ENCODE data around the gene FREY1.

Gene FREY1

DNA sequence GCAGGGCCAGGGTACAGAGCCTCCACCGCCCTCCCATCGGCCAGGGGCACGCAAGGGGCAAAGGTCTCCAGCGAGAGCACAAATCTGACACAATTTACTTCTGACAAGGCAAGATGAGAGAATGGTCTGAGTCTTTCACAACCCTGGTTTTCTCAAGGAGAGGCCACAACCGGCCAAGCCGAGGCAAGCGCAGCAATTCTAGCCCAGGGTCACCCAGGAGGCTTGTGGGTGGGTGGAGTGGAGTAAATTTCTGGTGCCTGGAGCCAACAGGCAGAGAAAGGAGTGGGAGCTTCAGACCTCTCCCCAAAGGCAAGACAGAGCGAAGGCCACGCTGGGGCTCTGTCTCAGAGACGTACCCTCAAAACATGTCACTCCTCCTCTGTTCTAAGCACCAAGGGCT is 24.7 kb upstream of the FREY1 start:
- Histone ChIP-seq H3K27me3 (peaks cover 0 to 10% of the 10 kb centered on the region in 2 donors), H3K36me3 (peaks cover 48 to 71% (median 53%) of the 10 kb centered on the region in 3 donors), H3K27ac (no peak overlapping the region), H3K4me1 (peaks cover 0 to 7% (median 0%) of the 10 kb centered on the region in 4 donors), H3K9me3 (no peaks in the 10 kb centered on the region), H3K4me3 (no peak overlapping the region)
- DNase-seq, result peak in 1 of 2 donors; percentile 49
- TF ChIP-seq, protein P1, sequence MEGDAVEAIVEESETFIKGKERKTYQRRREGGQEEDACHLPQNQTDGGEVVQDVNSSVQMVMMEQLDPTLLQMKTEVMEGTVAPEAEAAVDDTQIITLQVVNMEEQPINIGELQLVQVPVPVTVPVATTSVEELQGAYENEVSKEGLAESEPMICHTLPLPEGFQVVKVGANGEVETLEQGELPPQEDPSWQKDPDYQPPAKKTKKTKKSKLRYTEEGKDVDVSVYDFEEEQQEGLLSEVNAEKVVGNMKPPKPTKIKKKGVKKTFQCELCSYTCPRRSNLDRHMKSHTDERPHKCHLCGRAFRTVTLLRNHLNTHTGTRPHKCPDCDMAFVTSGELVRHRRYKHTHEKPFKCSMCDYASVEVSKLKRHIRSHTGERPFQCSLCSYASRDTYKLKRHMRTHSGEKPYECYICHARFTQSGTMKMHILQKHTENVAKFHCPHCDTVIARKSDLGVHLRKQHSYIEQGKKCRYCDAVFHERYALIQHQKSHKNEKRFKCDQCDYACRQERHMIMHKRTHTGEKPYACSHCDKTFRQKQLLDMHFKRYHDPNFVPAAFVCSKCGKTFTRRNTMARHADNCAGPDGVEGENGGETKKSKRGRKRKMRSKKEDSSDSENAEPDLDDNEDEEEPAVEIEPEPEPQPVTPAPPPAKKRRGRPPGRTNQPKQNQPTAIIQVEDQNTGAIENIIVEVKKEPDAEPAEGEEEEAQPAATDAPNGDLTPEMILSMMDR (IDR thresholded peaks at IDR 0.05), result no peak
- intact Hi-C loops (cut with DNase I; ENCODE audit: low total_unique reads), result no loop called here

GRCh38 chr11:45930951-45931570 is 24.0 kb upstream of the FREY1 start:
- Histone ChIP-seq H3K4me3 (no peak overlapping the region), H3K4me1 (peaks cover 0 to 7% (median 0%) of the 10 kb centered on the region in 4 donors), H3K9me3 (no peaks in the 10 kb centered on the region), H3K27ac (no peak overlapping the region), H3K36me3 (peaks cover 41 to 65% (median 47%) of the 10 kb centered on the region in 3 donors), H3K27me3 (peaks cover 0 to 15% of the 10 kb centered on the region in 2 donors)
- no peak for DNase-seq
- intact Hi-C loops (cut with DNase I; ENCODE audit: low total_unique reads), result no loop called here
- TF ChIP-seq, protein P1 (IDR thresholded peaks at IDR 0.05), result no peak

DNA sequence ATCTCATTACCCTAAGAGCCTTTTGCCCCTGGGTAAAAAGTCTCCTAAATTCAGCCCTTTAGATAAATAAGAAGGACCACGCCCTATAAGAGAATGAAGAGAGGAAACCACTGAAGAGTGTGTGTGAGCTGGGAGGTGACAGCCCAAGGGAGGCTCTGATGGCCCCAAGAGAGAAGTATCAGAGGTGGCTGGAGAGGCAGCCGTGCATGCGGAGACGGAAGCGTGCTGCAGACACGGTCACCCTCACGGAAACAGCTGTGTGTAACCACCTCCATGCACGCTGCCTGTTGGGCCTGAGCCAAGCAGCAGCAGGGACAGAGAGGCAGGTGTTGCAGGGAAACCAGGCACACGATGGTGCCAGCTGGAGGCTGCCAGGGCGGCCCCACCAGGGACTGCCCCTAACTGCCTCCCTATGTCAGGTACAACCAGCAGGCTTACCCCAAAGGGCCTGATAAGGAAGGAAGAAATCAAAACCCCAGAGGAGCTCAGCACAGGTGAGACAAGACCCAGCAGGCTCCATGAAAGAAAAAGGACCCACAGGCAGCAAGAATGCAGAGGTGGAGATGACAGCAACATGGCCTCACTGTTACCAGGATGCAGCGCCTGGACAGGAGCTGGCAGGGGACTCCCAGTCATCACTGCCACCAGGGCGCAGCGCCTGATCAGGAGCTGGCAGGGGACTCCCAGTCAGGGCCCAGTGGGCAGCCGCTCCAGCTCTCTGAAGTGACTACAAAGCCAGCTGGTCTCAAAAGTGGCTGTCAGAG is 23.1 kb upstream of the FREY1 start:
- peak in 1 of 2 donors; percentile 67 for DNase-seq
- intact Hi-C loops (cut with DNase I; ENCODE audit: low total_unique reads), result no loop called here
- peaks cover 33 to 56% (median 38%) of the 10 kb centered on the region in 3 donors for H3K36me3 ChIP-seq
- no peak overlapping the region for H3K4me3 ChIP-seq
- no peak overlapping the region for H3K27ac ChIP-seq
- H3K27me3 ChIP-seq, result peaks cover 0 to 20% of the 10 kb centered on the region in 2 donors
- H3K4me1 ChIP-seq, result peaks cover 0 to 7% (median 0%) of the 10 kb centered on the region in 4 donors
- H3K9me3 ChIP-seq, result no peaks in the 10 kb centered on the region
- TF ChIP-seq, protein P1 (IDR thresholded peaks at IDR 0.05), result no peak

DNA sequence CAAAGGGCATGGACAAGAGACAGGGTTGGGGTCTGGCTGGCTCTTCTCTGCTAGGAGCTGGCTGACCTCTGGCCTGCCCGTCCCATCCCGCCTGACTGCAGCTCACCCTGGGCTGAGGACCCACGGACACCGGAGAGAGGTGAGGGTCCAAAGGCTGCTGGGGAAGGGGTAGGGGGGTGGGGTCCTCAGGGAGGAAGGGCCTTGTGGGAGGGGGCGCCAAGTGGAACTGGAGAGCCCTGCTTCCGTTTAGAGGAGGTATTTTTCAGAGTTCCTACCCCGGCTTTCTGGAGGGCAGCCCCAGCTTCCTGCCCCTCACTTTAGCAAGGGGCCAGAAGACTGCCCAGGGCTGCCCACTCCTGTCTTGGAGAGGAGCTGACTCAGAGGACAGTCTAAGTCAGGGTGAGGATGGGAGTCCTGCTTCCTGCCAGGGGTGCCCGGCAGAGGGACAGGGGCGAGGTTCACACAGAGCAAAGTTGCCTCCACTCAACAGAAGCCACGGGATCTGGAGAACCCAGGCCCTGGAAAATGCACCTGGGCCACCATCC is 22.5 kb upstream of the FREY1 start:
- intact Hi-C loops (cut with DNase I; ENCODE audit: low total_unique reads), result no loop called here

DNA sequence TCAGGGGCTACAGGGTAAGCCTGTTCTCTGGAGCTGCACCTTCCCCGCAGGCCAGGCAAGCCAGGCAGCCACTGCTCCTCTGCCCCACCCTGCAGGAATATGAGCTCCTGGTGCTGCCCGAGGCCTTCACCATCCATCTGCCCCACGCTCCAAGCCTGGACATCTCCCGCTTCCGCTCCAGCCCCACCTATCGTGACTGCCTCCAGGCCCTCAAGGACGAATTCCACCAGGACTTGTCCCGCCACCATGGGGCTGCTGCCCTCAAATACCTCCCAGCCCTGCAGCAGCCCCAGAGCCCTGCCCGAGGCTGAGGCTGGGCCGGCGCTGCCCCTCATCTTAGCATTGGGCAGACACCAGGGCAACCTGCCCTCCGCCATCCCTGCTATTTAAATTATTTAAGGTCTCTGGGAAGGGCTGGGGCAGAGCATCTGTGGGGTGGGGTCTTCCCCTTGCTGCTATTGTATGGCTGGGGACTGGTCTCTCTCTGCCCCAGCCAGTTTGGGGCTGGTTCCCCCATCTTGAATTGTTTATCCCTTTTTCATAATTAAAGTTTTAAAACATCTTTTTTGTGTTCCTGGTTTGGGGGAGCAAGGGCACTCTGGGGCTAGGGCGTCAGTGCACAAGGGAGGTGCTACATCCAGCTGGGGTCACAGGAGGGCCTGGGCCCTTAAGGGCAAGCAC is 21.6 kb upstream of the FREY1 start:
- H3K4me3 ChIP-seq, result no peak overlapping the region
- H3K36me3 ChIP-seq, result peaks cover 18 to 41% (median 23%) of the 10 kb centered on the region in 3 donors
- H3K4me1 ChIP-seq, result peaks cover 0 to 3% (median 0%) of the 10 kb centered on the region in 4 donors
- H3K27ac ChIP-seq, result no peak overlapping the region
- peak in 1 of 2 donors; percentile 54 for DNase-seq
- TF ChIP-seq, protein P1 (IDR thresholded peaks at IDR 0.05), result no peak
- peaks cover 0 to 31% of the 10 kb centered on the region in 2 donors for H3K27me3 ChIP-seq
- intact Hi-C loops (cut with DNase I; ENCODE audit: low total_unique reads), result no loop called here
- no peaks in the 10 kb centered on the region for H3K9me3 ChIP-seq

More for the DNA sequence above, 22.5 kb upstream of the FREY1 start:
- TF ChIP-seq, protein P1 (IDR thresholded peaks at IDR 0.05), result no peak
- Histone ChIP-seq H3K4me1 (peaks cover 0 to 7% (median 0%) of the 10 kb centered on the region in 4 donors), H3K4me3 (no peak overlapping the region), H3K36me3 (peaks cover 26 to 50% (median 31%) of the 10 kb centered on the region in 3 donors), H3K9me3 (no peaks in the 10 kb centered on the region), H3K27ac (no peak overlapping the region), H3K27me3 (peaks cover 0 to 23% of the 10 kb centered on the region in 2 donors)
- DNase-seq, result peak in 1 of 2 donors; percentile 50
